GM12875 (cell line): ENCODE measurements around the gene TTC16.

Experiments used
- H3K4me3 ChIP-seq: one replicate; pipeline ENCODE4 v1.5.1; 2011; ENCODE audit warnings: low read depth, low read length, control low read depth
- TF ChIP-seq, protein P1 (sequence below): IDR thresholded peaks from 2 replicates; pipeline ENCODE4 v1.5.1; 2011; ENCODE audit warnings: low read depth, mild to moderate bottlenecking, control low read depth, inconsistent platforms, low read length, moderate library complexity, borderline replicate concordance; ENCODE audit not compliant: insufficient read depth

The TTC16 gene

GRCh38 chr9:127712867-127713266, 3.0 kb upstream of the TTC16 start:
- TF ChIP-seq, protein P1, sequence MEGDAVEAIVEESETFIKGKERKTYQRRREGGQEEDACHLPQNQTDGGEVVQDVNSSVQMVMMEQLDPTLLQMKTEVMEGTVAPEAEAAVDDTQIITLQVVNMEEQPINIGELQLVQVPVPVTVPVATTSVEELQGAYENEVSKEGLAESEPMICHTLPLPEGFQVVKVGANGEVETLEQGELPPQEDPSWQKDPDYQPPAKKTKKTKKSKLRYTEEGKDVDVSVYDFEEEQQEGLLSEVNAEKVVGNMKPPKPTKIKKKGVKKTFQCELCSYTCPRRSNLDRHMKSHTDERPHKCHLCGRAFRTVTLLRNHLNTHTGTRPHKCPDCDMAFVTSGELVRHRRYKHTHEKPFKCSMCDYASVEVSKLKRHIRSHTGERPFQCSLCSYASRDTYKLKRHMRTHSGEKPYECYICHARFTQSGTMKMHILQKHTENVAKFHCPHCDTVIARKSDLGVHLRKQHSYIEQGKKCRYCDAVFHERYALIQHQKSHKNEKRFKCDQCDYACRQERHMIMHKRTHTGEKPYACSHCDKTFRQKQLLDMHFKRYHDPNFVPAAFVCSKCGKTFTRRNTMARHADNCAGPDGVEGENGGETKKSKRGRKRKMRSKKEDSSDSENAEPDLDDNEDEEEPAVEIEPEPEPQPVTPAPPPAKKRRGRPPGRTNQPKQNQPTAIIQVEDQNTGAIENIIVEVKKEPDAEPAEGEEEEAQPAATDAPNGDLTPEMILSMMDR = no peak
- no peak overlapping the region for H3K4me3 ChIP-seq

DNA sequence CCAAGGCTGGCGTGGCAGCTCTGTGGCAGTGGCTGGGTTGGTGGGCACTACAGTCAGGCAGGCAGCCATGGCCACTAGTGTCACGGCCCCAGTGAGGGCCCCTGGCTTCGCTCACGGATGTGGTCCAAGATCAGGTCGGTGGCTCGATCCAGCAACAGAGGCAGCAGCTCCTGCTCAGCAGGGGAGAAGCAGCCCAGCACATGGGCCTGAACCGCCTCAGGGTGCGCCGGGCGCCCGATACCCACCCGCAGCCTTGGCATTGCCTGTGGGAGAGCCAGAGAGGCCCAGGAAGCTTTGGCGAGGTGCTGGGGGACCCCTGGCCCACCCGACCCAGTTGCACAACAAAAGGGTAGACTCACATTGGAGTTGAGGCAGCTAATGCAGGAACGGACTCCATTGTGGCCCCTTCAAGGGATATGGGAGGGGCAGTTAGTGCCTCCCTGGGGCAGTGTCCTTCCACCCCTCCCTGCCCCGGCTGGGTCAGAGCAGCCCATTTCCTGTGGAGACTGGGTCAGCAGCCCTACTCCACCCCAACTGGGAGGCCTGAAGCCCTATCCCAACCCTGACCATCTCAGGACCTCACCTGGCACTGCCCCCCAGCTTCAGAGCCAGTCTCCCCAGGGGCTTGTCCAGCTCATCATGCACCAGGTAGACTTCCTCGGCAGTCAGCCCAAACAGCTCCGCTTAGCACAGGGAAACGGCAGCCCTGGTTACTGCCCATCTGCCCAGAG, 1.7 kb upstream of the TTC16 start:
- TF ChIP-seq, protein P1 = no peak
- H3K4me3 ChIP-seq = no peak overlapping the region

DNA sequence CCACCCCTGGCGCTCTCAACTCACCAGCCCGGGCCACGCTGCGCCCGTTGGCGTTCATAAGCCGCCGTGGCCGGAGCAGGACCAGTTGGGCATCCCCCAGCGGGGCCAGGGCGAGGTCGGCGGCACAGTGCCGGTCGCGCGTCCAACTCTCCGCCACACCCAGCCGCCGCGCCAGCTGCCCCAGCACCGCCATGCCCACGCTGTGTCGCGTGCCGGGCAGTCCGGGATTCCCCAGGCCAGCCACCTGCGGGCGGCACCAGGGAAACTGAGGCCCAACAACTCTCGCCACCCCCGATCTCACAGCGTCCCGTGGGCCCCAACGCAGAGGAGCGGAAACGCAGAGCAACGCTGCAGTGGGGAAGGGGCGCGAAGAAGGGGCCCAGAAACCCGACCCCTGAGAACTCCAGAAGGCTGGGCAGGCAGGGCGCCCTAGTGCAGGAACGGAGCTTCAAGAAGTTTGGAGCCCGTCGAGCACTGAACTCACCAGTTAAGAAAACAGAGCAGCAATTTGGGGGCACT, 869 bp upstream of the TTC16 start:
- TF ChIP-seq, protein P1 = no peak

GRCh38 chr9:127716412-127716811, 533 bp downstream of the TTC16 start:
- TF ChIP-seq, protein P1 = no peak
- H3K4me3 ChIP-seq = no peak overlapping the region

More for the DNA sequence above, 869 bp upstream of the TTC16 start:
- H3K4me3 ChIP-seq = peak overlapping the region; percentile 73

- no peak overlapping the region for H3K4me3 ChIP-seq
- TF ChIP-seq, protein P1 = no peak
Measured at GRCh38 chr9:127717766-127718165, 1.9 kb downstream of the TTC16 start.

DNA sequence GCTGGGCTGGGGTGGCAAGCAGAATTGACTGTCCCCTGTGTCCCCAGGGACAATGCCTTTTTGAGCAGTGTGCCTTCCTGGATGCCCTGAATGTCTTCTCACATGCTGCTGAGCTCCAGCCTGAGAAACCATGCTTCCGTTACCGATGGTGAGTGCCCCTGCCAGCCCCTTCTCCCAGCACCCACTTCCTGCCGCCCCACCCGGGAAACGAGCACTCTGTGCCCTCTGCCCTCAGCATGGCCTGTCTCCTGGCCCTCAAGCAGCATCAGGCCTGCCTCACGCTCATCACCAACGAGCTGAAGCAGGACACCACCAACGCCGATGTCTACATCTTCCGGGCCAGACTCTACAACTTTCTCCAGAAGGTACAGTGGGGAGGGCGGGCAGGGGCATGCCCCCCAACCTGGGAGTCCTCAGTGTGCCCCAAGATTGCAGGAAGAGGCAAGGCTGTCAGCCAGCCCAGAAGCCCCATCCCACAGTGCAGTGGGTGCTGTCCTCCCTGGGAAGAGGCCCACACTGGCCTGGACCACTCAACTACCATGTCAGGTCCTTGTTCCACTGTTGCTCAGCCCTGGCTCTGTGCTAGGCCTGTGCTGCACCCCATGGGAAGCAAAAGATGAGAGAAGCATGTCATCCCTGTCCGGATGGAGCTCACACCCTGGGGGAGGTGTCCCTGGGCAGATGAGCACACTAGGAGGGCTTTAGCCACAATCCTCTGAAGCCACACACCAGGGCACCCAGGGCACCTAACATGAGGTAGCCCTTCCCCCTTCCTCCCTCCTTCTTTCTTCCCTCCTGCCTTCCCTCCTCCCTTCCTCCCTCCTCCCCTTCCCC, 4.4 kb downstream of the TTC16 start:
- TF ChIP-seq, protein P1 = no peak
- H3K4me3 ChIP-seq = no peak overlapping the region
